Amniotic epithelial cell (primary cell): Measurements from ENCODE around the gene CDKN2A.

Experiments
- DNase-seq: peaks from one replicate; pipeline ENCODE4 v3.0.0-alpha.2; 2010; ENCODE audit warnings: low read depth

Gene CDKN2A

DNA sequence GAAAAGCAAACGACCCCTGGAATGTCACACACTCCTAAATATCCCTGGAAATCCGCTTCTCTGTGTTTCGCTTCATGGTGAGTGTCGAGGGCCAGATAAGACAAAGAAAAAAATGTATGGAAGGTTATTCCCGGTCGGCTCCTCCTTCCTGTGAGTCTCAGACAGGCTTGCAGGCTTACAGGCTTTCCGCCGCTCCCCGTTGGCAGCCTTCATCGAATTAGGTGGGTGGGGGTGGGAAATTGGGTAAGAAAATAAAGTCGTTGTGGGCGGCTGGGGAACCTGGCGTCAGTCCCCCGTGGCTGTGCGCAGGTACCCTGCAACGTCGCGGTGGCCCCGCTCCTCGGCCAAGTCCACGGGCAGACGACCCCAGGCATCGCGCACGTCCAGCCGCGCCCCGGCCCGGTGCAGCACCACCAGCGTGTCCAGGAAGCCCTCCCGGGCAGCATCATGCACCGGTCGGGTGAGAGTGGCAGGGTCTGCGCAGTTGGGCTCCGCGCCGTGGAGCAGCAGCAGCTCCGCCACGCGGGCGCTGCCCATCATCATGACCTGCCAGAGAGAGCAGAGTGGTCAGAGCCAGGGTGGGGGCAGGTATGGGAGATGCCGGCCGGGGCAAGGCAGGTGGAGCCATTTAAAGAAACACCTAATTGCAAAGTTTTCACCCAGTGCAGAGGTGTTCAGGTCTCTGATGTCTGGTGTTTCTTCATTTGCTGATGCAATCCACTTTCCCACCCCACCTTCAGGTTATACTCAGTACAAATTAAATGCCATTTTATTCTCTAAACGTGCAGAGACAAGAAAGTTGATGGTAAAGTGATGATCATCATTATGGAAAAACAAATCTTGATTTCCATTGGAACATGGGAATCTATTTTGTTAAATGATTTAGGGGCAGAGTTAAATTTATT, 11.8 kb upstream of the CDKN2A start:
- DNase-seq: peak; percentile 69

DNA sequence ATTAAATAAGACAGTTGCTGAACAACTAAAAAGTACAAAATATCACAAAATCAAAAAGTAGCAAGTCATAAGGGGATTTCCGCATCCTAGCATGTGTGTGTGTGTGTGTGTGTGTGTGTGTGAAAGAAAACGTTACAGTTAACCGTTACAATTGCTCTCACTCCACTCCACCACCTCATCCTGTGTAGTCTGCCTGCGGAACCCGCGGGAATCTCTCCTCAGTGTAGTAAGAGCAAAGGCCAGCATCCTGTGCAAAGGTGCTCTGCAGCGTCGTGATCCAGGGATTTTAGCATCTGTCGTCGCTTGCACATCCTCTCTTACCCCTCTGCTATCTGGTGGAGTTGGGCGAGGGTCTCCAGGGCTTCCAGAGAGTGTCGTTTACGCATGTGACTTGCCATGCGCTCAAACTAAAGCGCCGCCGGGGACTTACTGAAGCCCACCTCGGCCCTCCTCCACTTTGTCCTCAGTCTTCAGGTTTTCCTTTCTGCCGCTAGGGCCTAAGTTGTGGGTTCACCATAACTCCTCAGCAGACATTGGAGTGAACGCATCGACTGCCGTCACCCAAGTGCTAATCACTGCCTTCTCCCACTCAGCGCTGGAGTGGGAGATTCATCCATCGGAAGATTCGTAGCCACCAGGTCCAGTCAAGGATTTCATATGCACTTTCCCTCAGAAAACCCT, 11.0 kb upstream of the CDKN2A start:
- peak; percentile 70 for DNase-seq

DNA sequence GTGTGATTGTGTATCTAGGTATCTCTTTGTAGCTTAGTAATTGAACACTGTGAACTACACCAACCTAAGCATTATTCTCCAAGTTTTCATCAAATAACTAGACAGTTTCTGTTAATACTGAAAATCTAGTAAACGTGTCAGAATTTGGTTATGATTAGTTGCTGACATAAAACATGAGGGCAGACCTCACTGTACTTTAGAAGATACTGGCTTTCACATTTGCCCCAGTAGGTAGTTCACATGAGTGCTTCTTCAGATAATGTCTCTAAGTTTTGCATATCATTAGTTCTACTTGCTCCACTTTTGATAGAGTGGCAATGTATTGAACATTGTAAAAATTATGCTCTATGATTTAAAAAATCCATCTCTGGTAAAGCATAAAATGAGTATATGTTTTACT, 7.8 kb upstream of the CDKN2A start:
- no peak for DNase-seq

DNA sequence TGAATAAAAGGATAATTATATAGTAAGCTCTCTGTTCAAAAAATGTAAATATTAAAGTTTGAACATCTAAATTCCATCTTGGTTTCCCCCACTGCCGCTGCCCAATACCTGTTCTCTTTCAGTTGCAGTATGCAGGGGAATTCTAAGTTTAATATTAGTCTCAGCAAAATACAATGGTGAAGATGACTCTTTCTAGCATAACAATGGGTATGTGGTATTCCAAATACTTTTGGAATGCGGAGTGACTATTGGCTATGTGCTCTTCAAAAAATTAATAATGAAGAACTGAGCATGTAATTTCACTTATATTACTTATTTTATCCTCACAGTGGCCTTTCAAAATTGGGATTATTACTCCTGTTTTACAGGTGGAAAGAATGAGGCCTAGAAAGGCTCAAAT, 3.8 kb upstream of the CDKN2A start:
- DNase-seq: no peak

DNA sequence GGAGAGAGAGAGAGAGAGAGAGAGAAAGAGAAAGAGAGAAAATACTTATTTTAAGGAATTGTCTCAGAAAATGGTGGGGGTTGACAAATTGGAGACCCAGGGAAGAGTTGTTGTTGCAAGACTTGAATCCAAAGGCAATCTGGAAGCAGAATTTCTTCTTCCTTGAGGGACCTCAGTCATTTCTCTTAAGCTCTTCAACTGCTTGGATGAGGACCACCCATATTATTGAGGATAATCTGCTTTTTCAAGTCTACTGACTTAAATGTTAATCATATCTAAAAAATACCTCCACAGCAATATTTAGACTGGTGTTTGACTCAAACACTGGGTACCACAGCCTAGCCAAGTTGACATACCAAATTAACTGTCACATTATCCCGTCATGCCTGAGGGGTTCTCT, 3.3 kb upstream of the CDKN2A start:
- DNase-seq: no peak

DNA sequence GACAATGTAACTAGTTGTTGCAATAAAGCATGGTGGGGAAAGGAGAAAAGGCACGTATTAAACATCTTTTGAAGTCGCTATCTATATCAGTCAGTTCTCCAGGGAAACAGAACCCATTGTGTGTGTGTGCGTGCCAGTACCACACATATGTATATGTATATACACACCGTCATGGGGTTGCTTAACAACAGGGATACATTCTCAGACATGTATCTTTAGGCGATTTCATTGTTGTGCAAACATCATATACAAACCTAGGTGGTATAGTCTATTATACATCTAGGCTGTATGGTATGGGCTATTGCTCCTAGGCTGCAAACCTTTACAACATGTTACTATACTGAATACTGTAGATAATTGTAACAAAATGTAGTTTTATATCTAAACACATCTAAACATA, 2.7 kb upstream of the CDKN2A start:
- DNase-seq: peak; percentile 40

DNA sequence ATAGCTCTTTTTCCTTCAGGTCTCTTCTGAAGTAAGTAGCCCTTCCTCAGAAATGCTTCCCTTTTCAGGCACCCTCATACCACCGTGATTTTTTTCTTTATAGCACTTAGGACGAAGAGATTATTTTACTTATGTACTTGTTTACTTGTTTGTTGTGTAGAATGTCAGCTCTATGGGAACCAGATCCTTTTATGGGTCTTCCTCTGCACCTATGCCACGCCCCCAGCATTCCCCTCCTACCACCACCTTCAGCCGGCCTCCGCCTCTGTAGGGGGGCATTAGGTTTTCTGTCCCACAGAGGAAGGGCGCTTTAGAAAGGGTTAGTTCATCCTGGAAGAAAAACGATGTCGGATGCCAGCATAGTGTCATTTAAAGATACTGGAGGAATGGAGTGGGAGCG, 2.2 kb upstream of the CDKN2A start:
- peak; percentile 48 for DNase-seq

DNA sequence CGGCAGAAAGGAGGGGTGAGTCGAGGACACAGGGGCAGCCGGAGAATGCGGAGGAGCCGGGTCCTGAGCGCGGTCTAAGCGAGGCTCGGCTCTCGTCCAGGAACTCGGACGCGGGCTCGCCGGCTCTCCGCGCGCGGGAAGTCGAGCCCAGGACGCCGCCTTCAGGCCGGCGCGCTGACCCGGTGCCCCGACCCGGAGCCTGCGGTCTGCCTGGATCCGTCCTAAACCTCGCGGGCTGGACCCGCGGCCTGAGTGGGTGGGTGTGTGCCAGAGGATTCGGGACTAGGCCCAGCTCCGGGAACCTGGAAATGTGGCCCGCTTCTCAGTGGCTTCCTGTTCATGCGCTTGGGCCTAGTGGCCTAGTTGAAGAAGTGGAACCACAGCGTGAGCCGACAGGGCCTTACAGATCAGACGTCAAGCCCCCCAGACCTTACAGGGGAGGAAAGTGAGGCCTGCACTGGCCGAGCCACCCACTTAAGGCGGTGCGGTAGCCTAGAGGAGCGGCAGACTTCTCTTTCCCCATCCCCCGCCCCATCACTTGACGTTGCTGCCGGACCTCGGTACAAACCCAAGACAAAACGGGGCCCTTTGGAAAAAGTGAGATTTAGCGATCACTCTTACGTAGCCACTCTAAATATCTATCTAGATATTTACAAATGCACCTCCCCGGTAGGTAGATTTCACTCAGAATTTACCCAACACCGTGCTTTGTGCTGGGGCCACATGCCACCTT, 1.6 kb upstream of the CDKN2A start:
- peak; percentile 73 for DNase-seq

DNA sequence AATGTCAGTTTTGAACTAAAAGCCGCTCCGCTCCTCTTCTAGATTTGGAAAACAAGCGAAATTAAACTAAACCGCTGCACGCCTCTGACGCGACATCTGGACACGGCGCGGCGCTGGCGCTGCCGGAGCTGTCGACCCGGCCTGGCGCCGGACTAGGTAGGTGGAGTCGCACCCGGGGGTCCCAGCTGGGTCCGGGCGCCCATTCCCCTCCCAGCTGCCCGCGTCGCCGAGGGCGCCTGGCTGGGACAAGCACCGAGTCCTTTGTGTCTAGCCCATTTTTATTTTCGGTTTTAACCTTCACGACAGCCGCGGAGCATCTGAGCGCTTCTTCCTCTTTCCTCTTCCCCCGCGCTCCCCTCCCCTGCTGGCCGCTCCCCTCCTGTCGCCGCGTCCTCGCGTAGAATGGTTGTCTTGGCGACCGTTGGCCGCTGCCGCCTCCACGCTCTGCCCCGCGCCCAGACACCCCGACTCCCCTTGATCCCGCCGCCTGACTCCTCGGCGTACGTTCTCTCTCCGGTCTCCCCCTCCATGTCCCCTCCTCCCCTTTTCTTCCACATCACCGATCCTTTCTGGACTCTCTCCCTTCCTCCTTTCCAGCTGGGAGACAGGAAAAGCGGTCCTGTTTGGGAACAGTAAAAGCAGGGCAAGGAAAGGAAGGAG, 944 bp upstream of the CDKN2A start:
- DNase-seq: no peak

DNA sequence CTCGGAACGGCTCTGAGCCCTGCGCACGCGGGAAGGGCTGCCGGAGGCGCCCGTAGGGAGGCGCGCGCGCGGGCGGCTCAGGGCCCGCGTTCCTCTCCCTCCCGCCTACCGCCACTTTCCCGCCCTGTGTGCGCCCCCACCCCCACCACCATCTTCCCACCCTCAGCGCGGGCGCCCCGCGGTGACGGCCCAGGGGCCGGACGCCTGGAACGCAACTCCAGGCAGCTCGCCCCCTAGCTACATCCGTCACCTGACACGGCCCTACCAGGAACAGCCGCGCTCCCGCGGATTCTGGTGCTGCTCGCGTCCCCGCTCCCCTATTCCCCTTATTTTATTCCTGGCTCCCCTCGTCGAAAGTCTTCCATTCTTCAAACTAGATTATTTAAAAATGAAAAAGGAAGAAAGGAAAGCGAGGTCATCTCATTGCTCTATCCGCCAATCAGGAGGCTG, 389 bp upstream of the CDKN2A start, which contains the start of gene CDKN2B-AS1:
CDKN2B-AS1 (plus strand) TSS at position 236 of the 450 bp plus-strand sequence.
- peak; percentile 72 for DNase-seq

DNA sequence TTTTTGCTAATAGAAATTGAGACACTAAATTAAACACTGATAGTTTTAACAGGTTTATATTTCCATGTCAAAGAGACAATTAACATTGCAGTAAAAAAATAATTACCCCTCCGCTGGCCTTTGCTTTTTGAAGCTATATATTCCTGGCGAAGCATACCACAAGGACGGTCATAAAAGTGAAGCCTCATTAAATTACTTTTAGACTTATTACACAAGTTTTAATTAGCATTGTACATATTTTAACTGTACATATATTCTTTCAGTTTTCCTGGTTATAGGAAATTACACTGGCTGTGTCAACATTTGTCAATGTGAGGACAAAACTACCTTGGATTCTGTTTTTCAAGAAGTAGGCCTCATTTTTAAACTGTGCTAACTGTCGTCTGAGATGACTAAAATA, 1.2 kb downstream of the CDKN2A start:
- DNase-seq: no peak

DNA sequence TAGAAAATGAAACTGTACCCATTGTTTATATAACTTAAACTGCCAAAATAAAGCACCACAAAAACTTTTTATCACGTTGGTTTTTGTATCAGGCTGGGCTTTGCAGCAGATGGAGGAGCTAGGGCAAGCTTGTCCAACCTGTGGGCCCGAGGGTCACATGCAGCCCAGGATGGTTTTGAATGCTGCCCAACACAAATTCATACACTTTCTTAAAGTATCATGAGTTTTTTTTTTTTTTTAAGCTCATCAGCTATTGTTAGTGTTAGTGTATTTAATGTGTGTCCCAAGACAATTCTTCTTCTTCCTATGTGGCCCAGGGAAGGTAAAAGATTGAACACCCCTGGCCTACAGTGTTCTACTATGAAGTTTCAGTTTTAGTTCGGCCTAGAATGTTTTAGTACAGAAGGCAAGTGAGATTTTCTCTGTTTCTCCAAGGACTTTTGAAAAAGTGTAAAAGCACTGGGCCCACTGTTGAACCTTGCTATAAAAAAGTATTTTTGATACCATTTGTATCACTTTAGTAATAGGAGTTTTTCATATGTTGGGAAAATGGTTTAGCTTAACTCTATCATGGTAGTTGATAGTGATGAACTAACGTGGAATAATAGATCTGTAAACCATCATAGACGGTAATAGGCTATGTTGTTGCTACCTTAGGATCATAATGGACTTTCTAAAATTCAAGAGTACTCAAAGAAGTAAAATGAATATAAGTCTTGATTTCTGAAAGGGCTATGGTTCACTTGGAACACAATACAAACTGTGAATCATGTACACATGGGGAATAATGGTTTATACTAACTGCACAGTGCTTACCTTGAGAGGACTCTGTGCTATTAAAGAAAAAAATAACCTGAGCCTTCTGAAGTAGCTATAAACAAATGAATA, 2.9 kb downstream of the CDKN2A start:
- no peak for DNase-seq

DNA sequence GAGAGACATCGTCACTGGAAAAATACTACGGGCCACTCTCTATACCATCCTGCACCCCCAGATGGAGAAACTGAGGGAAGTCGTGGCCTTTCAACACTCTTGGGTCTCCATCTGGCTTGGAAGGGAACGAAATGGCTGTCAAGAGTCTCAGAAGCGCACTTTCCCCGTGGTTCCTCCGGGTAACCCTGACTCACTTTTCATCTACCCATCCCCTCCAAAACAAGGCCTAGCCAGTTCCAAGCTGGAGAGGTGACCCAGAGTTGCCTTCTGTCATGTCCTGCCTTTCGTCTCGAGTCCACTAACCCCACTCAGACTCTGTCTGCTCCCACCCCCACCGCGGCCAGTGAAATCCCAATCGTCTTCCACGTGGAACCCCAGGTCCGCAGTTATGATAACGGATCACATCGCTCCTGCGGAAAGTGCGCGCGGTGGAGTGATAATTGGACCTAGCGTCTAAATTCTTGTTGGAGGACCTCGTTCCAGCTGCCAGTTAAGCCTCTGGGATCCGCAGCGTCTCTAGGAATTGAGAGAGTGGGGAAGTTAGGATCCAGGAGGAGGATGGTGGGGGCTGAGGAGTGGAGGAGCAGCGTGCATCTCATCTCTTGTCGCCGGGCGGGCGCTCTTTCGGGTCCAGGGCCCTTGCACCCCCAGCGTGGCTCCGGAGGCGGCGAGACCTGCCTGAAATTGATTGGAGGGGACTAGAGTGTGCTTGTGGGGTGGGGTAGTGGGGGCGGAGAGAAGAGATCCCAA, 4.6 kb downstream of the CDKN2A start:
- no peak for DNase-seq

DNA sequence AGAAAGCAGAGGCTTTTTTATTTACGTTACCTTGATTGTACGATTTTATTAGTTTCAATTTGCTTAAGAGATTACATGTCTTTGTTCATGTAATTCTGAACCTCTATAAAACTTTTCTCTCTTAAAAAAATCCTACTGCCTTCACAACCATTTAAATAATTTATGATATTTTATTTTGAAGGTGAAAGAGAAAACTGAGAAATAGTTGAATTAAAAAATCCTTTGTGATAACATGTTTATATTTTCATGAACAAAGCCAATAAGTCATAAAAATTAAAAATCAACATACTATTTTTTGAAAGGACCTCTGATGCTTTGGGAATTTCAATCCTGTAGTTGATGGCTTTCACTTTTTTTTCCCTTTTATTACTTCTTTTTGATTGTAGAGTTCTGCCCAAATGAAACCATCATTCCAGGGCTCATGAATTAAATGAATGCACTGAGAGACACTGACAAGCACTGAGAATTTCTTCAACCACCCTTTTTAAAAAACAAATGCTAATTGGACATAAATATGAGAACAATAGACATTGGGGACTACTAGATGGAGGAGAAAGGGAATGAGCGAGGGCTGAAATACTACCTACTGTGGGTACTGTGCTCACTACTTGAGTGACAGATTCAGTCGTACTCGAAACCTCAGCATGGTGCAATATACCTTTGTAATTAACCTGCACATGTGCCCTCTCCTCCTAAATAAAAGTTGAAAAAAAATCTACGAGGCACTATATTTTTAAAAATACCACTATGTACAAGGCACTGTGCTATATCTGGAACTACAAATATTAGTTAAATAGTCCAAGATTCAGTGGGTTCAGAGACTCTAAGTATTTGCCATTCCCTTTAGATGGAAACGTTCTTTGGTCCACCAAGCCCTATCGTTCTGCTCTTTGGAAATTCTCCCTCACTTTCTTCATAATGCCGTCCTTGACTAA, 5.9 kb downstream of the CDKN2A start:
- DNase-seq: no peak

DNA sequence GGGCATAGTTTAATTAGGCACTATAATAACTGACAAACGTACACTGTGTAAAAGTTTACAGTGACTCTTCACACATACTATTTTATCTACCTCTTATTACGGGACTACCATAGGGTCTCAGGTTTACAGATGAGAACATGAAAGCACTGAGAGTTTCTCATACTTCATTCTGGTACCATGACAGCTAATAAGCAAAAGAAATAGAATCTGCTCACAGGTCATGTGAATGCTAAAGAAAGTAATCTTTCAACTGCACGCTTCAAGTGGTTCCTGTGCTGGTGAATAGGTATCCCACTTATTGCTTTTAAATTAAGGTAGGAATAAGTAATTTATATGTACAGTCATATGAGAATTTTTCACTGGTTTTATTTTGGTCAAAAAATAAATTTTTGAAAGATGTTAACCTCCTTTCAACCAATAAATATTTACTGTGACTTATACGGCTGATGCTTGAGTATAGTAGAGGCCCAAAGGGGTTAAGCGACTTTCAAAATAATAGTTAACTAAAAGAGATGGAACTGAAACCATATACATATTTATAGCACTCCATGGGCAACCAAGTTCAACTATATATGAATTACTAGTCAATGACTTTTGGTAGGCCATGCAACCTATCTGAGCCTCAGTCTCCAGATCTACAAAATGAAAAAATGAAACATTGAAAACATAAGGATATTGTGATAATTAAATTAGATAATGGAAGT, 8.1 kb downstream of the CDKN2A start:
- DNase-seq: no peak

DNA sequence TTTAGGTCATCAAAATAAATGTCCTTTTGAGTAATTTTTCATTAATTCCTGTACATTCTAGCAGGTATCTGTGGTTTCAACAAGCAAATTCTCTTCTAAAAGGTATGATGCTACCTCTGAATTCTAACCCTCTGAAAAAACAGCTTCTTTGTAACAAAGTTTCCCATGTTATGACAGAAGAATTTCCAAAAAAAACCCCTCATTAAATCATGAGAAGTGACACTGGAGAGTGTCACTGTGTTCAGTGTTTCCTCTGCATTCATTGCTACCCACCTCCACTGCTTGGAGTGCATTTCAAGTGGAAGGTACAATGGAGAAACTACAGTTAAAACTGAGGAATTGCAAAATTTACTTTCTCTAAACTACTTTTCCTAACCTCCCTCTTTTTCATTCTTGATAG, 10.1 kb downstream of the CDKN2A start:
- no peak for DNase-seq

DNA sequence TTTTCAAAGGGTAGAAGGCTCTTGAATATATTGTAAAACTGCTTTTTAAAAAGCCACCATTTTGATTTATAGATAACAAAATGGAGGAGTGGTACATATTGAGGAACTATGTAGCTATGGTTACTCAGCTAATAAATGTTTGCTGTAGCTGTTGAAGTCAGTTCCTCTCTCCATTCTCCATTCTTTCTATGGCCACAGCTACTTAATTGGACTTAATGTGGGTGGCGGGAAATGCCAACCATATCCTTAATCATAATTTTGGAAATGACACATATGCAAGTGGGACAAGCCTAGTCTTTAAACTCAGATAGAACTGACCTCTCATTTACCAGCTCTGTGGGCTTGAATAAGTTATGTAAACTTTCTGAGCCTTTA, 10.6 kb downstream of the CDKN2A start:
- DNase-seq: no peak

DNA sequence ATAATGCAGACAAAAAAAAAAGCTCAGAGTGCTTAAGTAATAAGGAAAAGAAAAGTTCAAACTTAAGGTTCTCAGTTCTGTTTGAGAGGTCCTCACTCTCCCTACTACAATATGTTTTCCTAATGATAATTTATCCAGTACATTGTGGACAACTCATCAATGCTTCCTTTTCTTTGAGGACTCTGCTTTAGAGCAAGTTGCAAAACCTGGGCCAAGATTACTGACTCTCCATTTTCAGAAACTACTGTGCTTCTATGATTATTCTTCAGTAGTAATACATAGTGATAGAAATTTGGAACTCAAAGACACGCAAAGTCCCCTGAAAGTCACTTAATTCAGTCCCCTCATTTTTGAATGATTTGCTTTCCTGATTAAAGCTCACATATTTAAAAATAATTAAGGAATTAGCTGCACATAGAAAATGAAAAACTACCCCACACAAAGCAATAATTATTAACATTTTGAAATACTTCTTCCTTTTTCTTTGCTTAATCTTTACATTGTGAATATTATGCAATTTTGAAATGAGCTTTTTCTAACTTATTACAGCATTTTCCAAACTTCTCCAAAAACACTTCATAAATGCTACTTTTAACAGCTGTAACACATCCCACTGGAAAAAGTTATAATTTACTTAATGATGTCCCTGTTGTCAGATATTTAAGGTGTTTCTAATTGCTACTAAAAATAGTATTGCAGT, 11.2 kb downstream of the CDKN2A start:
- DNase-seq: no peak
